SK-N-SH (cell line): Measurements from ENCODE around the gene TMPRSS9.

ENCODE experiments used
- FOSL2 ChIP-seq: IDR thresholded peaks from 2 replicates; pipeline ENCODE4 v1.4.0; 2012; ENCODE audit warnings: low read depth, mild to moderate bottlenecking, moderate library complexity, borderline replicate concordance
- GATA2 ChIP-seq: sonication (generic); formaldehyde crosslinking; IDR thresholded peaks from 2 replicates; pipeline ENCODE4 v1.5.0; 2020; ENCODE audit warnings: mild to moderate bottlenecking, missing genetic modification reagents
- POLR2AphosphoS5 ChIP-seq: IDR thresholded peaks from 2 replicates; pipeline ENCODE4 v1.6.1; 2012; ENCODE audit warnings: low read depth, low read length
- RFX5 ChIP-seq: IDR thresholded peaks from 2 replicates; pipeline ENCODE4 v1.6.1; 2012; ENCODE audit warnings: mild to moderate bottlenecking, improper control_type of control experiment, low read length
- RXRA ChIP-seq: IDR thresholded peaks from 2 replicates; pipeline ENCODE4 v1.4.0; 2012; ENCODE audit warnings: low read depth, mild to moderate bottlenecking, borderline replicate concordance
- TAF1 ChIP-seq: IDR thresholded peaks from 2 replicates; pipeline ENCODE4 v1.6.1; 2012; ENCODE audit warnings: low read depth, mild to moderate bottlenecking, low read length, moderate library complexity, borderline replicate concordance
- YY1 ChIP-seq: IDR thresholded peaks from 2 replicates; pipeline ENCODE4 v1.4.0; 2012; ENCODE audit warnings: low read depth, mild to moderate bottlenecking
- TF ChIP-seq, protein P1 (sequence below): fragments of 200-600 bp; sonication (generic); IDR thresholded peaks from 2 replicates; pipeline ENCODE4 v1.6.1; 2017; ENCODE audit warnings: antibody characterized with exemption, mild to moderate bottlenecking, moderate library complexity

DNA sequence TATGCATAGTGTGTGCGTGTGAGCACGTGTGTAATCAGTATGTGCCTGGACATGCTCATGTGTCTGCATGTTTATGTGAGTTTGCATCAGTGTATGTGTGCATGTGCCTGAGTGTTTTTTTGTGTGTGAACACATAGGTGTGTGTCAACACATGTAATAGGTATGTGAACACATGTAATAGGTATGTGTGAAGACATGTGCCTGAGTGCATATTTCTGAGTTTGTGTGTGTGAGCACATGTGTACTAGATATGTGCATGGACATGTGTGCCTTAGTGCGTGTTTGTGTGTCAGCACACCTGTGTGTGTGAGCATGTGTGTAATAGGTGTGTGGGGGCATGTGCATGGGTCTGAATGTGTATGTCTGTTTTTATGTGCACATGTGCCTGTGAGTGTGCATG, 24.2 kb upstream of the TMPRSS9 start:
- TF ChIP-seq, protein P1, sequence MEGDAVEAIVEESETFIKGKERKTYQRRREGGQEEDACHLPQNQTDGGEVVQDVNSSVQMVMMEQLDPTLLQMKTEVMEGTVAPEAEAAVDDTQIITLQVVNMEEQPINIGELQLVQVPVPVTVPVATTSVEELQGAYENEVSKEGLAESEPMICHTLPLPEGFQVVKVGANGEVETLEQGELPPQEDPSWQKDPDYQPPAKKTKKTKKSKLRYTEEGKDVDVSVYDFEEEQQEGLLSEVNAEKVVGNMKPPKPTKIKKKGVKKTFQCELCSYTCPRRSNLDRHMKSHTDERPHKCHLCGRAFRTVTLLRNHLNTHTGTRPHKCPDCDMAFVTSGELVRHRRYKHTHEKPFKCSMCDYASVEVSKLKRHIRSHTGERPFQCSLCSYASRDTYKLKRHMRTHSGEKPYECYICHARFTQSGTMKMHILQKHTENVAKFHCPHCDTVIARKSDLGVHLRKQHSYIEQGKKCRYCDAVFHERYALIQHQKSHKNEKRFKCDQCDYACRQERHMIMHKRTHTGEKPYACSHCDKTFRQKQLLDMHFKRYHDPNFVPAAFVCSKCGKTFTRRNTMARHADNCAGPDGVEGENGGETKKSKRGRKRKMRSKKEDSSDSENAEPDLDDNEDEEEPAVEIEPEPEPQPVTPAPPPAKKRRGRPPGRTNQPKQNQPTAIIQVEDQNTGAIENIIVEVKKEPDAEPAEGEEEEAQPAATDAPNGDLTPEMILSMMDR: no peak
- TF ChIP-seq GATA2 (CRISPR knock-in tag): no peak
- no peak for TF ChIP-seq TAF1
- no peak for TF ChIP-seq RFX5
- TF ChIP-seq POLR2AphosphoS5: no peak
- TF ChIP-seq FOSL2: no peak
- no peak for TF ChIP-seq YY1
- TF ChIP-seq RXRA: no peak
